Amniotic epithelial cell (primary cell): ENCODE results near the gene OGDH.
"Not testable (repeated sequence)": the region's sequence is repeated elsewhere in the genome, so short reads cannot be mapped to it uniquely, and the experiment has no call there.

Source experiments
- DNase-seq: peaks from one replicate; pipeline ENCODE4 v3.0.0-alpha.2; 2010; ENCODE audit warnings: low read depth

OGDH gene

GRCh38 chr7:44606341-44607140 lies at the start of gene OGDH:
Gene OGDH, plus strand, starts transcription at chr7:44606627. Its CDS starts 17,717 bp downstream, at chr7:44624344.
- peak; percentile 98 for DNase-seq

GRCh38 chr7:44557485-44557884 lies 48.9 kb upstream of the OGDH start:
- DNase-seq: no peak

- no peak for DNase-seq
Observed at GRCh38 chr7:44559485-44559884, 46.9 kb upstream of the OGDH start.

- no peak for DNase-seq
Observed at GRCh38 chr7:44561481-44561880, 44.9 kb upstream of the OGDH start.

GRCh38 chr7:44561962-44562621 lies 44.3 kb upstream of the OGDH start:
- peak; percentile 73 for DNase-seq

- not testable (repeated sequence) for DNase-seq
Observed at GRCh38 chr7:44562622-44562962, 43.8 kb upstream of the OGDH start.

- DNase-seq: no peak
Observed at GRCh38 chr7:44563171-44563679, 43.2 kb upstream of the OGDH start.

- no peak for DNase-seq
Observed at GRCh38 chr7:44564606-44565005, 41.8 kb upstream of the OGDH start.

- peak; percentile 37 for DNase-seq
Observed at GRCh38 chr7:44565097-44565794, 41.2 kb upstream of the OGDH start.

GRCh38 chr7:44565795-44566559 lies 40.5 kb upstream of the OGDH start:
- DNase-seq: no peak

- DNase-seq: no peak
Observed at GRCh38 chr7:44566680-44567079, 39.7 kb upstream of the OGDH start.

- DNase-seq: no peak
Observed at GRCh38 chr7:44567884-44568283, 38.5 kb upstream of the OGDH start.

GRCh38 chr7:44568771-44569560 lies 37.5 kb upstream of the OGDH start:
- DNase-seq: no peak

- DNase-seq: no peak
Observed at GRCh38 chr7:44569959-44570358, 36.5 kb upstream of the OGDH start.

- DNase-seq: no peak
Observed at GRCh38 chr7:44572771-44573170, 33.7 kb upstream of the OGDH start.

GRCh38 chr7:44573464-44574286 lies 32.8 kb upstream of the OGDH start, which contains the start of gene DDX56:
Gene DDX56, minus strand, starts transcription at chr7:44573908. Its CDS starts 13 bp downstream, at chr7:44573895.
- DNase-seq: peak; percentile 90

- no peak for DNase-seq
Observed at GRCh38 chr7:44574287-44574872, 32.0 kb upstream of the OGDH start.

GRCh38 chr7:44575054-44575453 lies 31.4 kb upstream of the OGDH start:
- DNase-seq: no peak

- no peak for DNase-seq
Observed at GRCh38 chr7:44576228-44576627, 30.2 kb upstream of the OGDH start.
